ENCODE measurements around the gene NTN5. TPM values are rescaled to one million over a fixed set of nuclear protein-coding genes. Genes with fewer than 3 reads are reported as not detected.

The NTN5 gene
- total RNA-seq, 1 donor from 2014 or later = 1.8 TPM

DNA sequence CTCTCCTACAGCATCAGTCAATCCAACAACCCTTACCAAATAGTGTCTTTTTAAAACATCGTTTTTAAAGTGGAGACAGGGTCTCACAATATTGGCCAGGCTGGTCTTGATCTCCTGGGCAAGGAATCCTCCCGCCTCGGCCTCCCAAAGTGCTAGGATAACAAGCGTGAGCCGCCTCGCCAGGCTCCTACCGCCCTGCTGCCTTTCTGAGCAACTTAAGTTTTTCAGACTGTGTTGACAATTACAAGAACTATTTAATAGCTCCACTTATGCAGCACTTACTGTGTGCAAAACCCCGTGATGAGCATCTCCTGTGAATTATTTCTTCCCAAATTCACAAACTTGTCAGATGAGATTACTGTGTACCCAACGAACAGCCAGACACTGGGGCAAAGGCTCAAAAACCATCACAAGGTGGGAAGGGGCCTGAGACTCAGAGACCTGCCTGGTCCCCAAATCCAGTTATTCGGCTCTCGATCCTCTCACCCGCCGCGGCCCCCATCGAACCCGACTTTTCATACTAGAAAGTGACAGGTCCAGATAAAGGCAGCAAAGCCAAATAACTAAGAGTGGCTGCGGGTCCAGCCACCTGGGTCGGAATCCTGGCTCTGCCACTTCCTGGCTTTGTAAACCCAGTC lies 54.4 kb downstream of the NTN5 start:
- Mint-ChIP-seq H3K27ac (ENCODE audit: unreplicated experiment) (peak overlapping the region; percentile 96), H3K27me3 (ENCODE audit: unreplicated experiment) (peaks cover 11% of the 10 kb centered on the region), H3K4me1 (ENCODE audit: low read depth, unreplicated experiment) (peaks cover 22% of the 10 kb centered on the region), H3K9me3 (ENCODE audit: unreplicated experiment) (peaks cover 9% of the 10 kb centered on the region), H3K36me3 (ENCODE audit: unreplicated experiment) (no peaks in the 10 kb centered on the region), H3K4me3 (ENCODE audit: unreplicated experiment) (peak overlapping the region; percentile 95)
- no peak for DNase-seq
- TF ChIP-seq, protein P1, sequence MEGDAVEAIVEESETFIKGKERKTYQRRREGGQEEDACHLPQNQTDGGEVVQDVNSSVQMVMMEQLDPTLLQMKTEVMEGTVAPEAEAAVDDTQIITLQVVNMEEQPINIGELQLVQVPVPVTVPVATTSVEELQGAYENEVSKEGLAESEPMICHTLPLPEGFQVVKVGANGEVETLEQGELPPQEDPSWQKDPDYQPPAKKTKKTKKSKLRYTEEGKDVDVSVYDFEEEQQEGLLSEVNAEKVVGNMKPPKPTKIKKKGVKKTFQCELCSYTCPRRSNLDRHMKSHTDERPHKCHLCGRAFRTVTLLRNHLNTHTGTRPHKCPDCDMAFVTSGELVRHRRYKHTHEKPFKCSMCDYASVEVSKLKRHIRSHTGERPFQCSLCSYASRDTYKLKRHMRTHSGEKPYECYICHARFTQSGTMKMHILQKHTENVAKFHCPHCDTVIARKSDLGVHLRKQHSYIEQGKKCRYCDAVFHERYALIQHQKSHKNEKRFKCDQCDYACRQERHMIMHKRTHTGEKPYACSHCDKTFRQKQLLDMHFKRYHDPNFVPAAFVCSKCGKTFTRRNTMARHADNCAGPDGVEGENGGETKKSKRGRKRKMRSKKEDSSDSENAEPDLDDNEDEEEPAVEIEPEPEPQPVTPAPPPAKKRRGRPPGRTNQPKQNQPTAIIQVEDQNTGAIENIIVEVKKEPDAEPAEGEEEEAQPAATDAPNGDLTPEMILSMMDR (IDR thresholded peaks at IDR 0.05; ENCODE audit: partially characterized antibody, unreplicated experiment) = no peak

DNA sequence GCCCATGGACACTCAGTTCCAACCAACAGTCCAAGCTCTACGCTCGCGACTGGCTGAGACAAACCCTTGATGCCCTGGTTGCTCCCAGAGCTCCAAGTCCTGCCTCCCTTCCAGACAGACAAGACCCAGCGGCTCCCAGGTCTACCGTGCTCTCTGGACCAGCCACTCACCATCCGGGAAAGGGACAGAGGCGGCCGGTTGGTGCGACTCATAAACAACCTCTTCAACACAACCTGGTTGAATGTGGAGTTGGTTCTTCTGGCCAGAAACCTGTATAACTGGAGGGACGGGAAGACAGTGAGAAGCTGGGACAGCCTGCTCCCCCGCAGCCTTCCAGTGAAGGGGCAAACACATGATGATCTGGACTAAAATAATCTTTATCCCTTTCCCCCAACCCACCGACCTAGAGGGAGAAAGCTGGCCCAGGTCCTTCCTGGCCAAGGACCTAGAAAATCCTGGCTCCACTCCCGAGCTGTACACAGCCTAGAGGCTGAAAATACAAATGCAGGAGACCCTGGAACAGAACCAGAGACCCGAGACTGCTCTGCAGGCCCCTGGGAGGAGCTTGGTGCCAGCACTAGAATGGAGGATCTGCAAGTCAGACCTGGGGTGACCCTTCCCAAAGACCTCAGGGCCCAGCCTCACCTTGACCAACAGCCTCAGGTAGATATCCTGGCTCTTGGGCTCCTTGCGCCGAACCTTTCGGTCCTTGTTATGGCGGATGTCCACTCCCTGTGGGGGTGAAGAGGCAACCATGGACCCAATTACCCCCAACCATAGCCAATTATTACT lies 55.5 kb downstream of the NTN5 start:
- no peaks in the 10 kb centered on the region for H3K36me3 Mint-ChIP-seq (ENCODE audit: unreplicated experiment)
- peaks cover 7% of the 10 kb centered on the region for H3K27me3 Mint-ChIP-seq (ENCODE audit: unreplicated experiment)
- DNase-seq = no peak
- peak overlapping the region; percentile 95 for H3K4me3 Mint-ChIP-seq (ENCODE audit: unreplicated experiment)
- H3K4me1 Mint-ChIP-seq (ENCODE audit: low read depth, unreplicated experiment) = peaks cover 18% of the 10 kb centered on the region
- H3K27ac Mint-ChIP-seq (ENCODE audit: unreplicated experiment) = peak overlapping the region; percentile 96
- peaks cover 6% of the 10 kb centered on the region for H3K9me3 Mint-ChIP-seq (ENCODE audit: unreplicated experiment)
- TF ChIP-seq, protein P1 (IDR thresholded peaks at IDR 0.05; ENCODE audit: partially characterized antibody, unreplicated experiment) = no peak

DNA sequence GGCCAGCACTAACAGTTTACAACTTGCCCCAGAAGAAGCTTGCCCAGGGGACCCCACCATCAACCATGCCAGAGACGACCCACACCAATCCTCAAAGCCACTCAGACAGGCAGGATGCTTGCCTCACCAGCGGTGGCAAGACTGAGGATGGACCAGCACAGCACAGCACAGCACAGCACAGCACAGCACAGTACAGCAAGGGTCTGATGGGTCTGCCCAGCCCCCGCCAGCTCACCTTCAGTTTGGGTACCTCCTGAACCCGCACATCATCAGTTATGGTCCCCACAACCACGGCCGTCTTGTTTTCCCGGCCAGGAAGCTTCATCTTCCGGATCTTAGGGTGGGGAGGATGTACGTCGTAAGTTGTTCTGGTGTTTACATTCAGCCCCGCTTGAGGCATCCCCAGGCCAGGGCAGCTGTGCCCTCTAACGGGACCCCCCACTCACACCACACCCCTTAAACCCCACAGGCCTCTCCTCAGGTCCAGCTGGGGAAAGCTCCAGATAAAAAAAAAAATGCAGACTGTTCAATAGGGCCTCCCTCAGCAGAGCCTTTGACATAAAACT lies 56.2 kb downstream of the NTN5 start:
- Mint-ChIP-seq H3K4me3 (ENCODE audit: unreplicated experiment) (peak overlapping the region; percentile 95), H3K36me3 (ENCODE audit: unreplicated experiment) (no peaks in the 10 kb centered on the region), H3K9me3 (ENCODE audit: unreplicated experiment) (peaks cover 6% of the 10 kb centered on the region), H3K27me3 (ENCODE audit: unreplicated experiment) (peaks cover 9% of the 10 kb centered on the region), H3K4me1 (ENCODE audit: low read depth, unreplicated experiment) (peaks cover 13% of the 10 kb centered on the region), H3K27ac (ENCODE audit: unreplicated experiment) (peak overlapping the region; percentile 12)
- DNase-seq = no peak
- TF ChIP-seq, protein P1 (IDR thresholded peaks at IDR 0.05; ENCODE audit: partially characterized antibody, unreplicated experiment) = no peak

DNA sequence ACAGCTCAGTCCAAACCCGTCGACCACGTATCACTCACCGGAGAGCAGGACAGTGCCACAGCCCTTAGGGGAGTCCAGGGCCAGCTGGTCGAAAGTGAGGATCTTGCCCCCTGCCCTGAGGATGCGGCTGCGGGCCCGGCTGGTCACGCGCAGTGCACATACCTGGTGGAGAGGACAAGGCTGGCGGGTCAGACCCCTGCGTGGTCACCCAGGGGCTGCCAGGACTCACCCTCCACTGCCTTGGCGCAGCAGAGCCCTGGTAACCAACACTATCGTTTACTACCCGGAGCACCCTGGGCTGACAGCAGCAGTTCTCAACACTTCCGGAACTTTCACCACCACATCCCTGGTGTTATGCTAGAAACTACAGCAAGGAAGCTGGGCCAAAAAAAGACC lies 56.8 kb downstream of the NTN5 start:
- Mint-ChIP-seq H3K4me1 (ENCODE audit: low read depth, unreplicated experiment) (peaks cover 11% of the 10 kb centered on the region), H3K27ac (ENCODE audit: unreplicated experiment) (no peak overlapping the region), H3K4me3 (ENCODE audit: unreplicated experiment) (peak overlapping the region; percentile 95), H3K27me3 (ENCODE audit: unreplicated experiment) (peaks cover 9% of the 10 kb centered on the region), H3K36me3 (ENCODE audit: unreplicated experiment) (no peaks in the 10 kb centered on the region), H3K9me3 (ENCODE audit: unreplicated experiment) (peaks cover 6% of the 10 kb centered on the region)
- TF ChIP-seq, protein P1 (IDR thresholded peaks at IDR 0.05; ENCODE audit: partially characterized antibody, unreplicated experiment) = no peak
- no peak for DNase-seq

All from glutamatergic neuron (in vitro differentiated cells).